Stimulated activated naive CD8-positive, alpha-beta T cell treated with anti-CD3 and anti-CD28 coated beads, Interleukin-15, Interleukin-2, amounts not matched to agents 100 ng/mL and 50 ng/mL, for 24 hours (primary cell): ENCODE measurements around the gene MYO3A.

Experiments
- H3K27ac Mint-ChIP-seq: one replicate; pipeline ENCODE4 v1.8.0; 2021; ENCODE audit warnings: mild to moderate bottlenecking, mixed read lengths
- H3K27me3 Mint-ChIP-seq: one replicate; pipeline ENCODE4 v1.8.0; 2021; ENCODE audit warnings: mixed read lengths
- H3K36me3 Mint-ChIP-seq: one replicate; pipeline ENCODE4 v1.8.0; 2021; ENCODE audit warnings: low read depth, mixed read lengths
- H3K4me1 Mint-ChIP-seq: one replicate; pipeline ENCODE4 v1.8.0; 2021; ENCODE audit warnings: low read depth, mixed read lengths
- H3K4me3 Mint-ChIP-seq: one replicate; pipeline ENCODE4 v1.8.0; 2021; ENCODE audit warnings: mild to moderate bottlenecking, mixed read lengths
- H3K9me3 Mint-ChIP-seq: one replicate; pipeline ENCODE4 v1.8.0; 2021; ENCODE audit warnings: mixed read lengths

Gene MYO3A

DNA sequence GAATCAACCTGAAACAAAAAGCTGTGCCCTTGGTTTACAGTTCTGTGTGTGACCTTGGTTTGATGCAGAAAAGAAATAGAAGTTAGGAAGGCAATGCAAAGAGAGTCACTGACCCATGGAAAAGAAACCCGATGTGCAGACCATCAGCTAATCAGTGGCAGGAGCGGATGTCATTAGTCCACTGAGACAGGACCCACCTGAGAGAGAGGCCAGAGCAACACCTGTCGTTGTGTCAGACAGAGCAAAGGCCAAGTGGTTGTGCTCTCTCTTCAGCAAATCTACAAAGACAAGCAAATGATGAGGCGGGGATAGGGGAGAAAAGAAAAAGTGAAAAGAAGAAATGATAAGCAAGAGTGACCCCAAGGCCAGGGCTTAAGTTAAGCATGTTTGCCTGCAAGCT lies 291.3 kb downstream of the MYO3A start:
- peaks cover 60% of the 10 kb centered on the region for H3K27me3 Mint-ChIP-seq
- no peak overlapping the region for H3K4me3 Mint-ChIP-seq
- no peaks in the 10 kb centered on the region for H3K36me3 Mint-ChIP-seq
- H3K27ac Mint-ChIP-seq = no peak overlapping the region
- no peaks in the 10 kb centered on the region for H3K4me1 Mint-ChIP-seq
- H3K9me3 Mint-ChIP-seq = no peaks in the 10 kb centered on the region

DNA sequence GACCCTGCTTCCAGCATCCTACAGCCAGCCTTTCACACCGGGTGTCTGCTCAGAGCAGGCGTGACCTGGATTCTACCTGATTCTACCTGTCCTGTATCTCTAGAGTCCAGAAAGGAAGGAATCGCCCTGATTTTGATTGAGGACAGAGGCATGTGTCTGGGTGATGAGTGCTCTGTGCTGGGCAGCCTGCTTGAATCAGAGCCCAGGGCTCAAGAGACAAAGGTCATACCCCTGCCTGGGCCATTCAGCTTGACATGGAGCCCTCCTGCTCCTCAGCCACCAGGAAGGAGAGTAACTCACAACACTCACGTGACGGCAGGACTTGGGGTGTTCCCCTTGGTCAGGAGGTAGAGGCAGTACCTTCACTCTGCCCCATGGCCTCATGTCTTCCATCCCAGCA lies 293.8 kb downstream of the MYO3A start:
- Mint-ChIP-seq H3K4me3 (no peak overlapping the region), H3K9me3 (no peaks in the 10 kb centered on the region), H3K36me3 (no peaks in the 10 kb centered on the region), H3K27me3 (peaks cover 48% of the 10 kb centered on the region), H3K27ac (no peak overlapping the region), H3K4me1 (no peaks in the 10 kb centered on the region)

DNA sequence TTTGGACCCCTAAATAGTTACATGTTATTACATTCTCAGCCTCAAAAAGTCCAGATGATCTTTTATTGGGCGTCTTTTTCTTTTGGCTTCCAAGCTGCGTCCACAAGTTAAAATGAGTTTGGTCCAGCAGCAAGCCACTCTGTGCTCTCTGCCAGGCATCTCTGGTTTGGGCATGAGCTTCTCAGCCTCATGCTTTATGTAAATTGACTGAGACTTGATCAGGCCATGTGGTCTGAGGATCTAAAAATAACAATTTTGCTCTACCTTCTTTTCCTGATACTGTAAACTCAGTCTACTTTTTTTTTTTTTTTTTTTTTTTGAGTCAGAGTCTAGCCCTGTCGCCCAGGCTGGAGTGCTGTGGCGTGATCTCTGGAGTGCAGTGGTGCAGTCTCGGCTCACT lies 298.1 kb downstream of the MYO3A start:
- Mint-ChIP-seq H3K27me3 (peaks cover 33% of the 10 kb centered on the region), H3K9me3 (no peaks in the 10 kb centered on the region), H3K36me3 (no peaks in the 10 kb centered on the region)

DNA sequence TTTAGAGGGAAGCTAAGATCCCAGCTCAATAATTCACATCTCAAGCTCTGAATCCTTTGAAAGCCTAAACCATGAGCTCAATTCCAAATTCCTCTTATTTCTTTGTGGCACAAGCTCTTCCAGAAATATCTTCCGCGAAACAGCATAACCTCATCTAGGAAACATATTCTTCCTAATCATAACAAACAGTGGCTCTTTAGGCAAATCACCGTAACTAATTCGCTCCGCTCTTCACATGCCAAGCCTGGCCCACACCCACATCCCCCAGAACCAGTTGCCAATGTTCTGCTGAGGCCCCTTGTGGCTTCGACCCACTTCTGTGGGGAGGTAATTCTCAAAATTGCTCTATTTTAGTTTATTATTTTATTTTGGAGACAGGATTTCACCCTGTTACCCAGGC lies 301.7 kb downstream of the MYO3A start:
- Mint-ChIP-seq H3K36me3 (no peaks in the 10 kb centered on the region), H3K27ac (no peak overlapping the region), H3K4me3 (no peak overlapping the region), H3K27me3 (peaks cover 46% of the 10 kb centered on the region), H3K9me3 (no peaks in the 10 kb centered on the region), H3K4me1 (no peaks in the 10 kb centered on the region)

More for the DNA sequence above, 298.1 kb downstream of the MYO3A start:
- Mint-ChIP-seq H3K27ac (no peak overlapping the region), H3K4me1 (no peaks in the 10 kb centered on the region), H3K4me3 (no peak overlapping the region)

DNA sequence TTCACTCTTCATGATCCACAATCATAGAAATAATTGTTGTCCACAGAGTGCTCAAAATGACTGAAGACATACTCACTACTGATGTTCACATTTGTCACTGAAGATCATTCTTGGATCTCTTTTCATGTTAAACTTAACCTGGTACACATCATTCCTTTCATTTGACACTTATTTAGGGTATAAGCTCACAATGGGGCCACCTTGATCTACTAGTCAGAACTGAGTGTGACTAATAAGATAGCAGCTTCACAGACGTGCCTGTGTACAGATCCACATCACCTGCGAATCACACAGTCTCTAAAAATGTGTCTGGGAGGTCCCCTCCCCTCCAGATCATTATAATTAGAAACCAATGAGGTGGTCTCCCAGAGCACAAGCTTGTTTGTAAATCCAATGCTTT lies 304.3 kb downstream of the MYO3A start:
- no peak overlapping the region for H3K27ac Mint-ChIP-seq
- H3K9me3 Mint-ChIP-seq = no peaks in the 10 kb centered on the region
- H3K4me3 Mint-ChIP-seq = no peak overlapping the region
- H3K4me1 Mint-ChIP-seq = no peaks in the 10 kb centered on the region
- H3K36me3 Mint-ChIP-seq = no peaks in the 10 kb centered on the region
- H3K27me3 Mint-ChIP-seq = peaks cover 41% of the 10 kb centered on the region

DNA sequence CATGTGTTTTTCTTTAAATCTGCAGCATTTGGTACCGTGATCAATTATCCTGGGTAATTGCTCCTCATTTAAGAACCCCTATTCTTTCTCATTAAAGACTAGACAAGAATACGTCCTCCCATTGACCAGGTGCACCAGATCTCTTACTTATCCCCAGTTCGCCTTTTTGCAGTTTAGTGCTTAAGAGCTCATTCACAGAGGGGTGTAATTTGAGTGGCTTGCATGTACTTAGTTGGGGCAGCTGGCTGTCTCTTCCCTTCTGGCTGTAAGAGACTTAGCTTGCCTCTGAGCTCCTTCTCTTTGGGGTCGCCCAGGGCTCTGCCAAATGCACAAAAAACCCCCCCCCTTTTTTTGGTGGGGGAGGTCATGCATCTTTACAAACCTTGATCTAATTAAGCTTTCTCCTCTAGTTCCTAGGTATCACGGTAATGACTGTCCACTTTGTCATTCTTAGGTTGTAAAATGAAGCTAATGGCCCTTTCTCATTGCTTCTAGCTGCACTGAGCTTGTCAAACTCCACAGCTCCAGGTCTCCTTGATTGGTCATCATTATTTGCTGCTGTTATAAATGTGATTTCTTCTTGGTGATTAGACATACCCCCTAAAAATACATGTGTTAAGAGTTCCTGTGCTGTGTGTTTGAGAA lies 308.8 kb downstream of the MYO3A start:
- H3K27ac Mint-ChIP-seq = no peak overlapping the region
- peaks cover 36% of the 10 kb centered on the region for H3K27me3 Mint-ChIP-seq
- H3K4me3 Mint-ChIP-seq = no peak overlapping the region
- H3K4me1 Mint-ChIP-seq = no peaks in the 10 kb centered on the region
- H3K9me3 Mint-ChIP-seq = no peaks in the 10 kb centered on the region
- H3K36me3 Mint-ChIP-seq = no peaks in the 10 kb centered on the region

DNA sequence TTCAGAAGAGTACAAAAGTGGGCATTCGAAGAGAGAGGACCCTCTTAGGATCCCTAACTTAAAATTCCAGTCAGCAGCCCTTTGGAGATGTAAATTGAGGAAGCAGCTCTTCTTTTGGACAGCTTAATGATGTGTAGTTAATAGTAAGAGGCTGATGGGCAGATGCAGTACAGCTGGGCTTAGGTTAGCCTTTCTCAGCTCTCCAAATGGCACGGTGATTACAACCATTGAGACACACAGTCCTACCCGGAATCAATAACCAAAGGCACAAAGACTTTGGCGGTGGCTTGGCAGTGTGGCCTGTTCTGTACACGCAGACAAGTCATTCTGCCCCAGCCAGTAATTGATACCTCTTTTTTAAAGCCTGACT lies 309.3 kb downstream of the MYO3A start:
- Mint-ChIP-seq H3K36me3 (no peaks in the 10 kb centered on the region), H3K4me1 (no peaks in the 10 kb centered on the region), H3K27ac (no peak overlapping the region), H3K9me3 (no peaks in the 10 kb centered on the region), H3K27me3 (peaks cover 31% of the 10 kb centered on the region), H3K4me3 (no peak overlapping the region)

DNA sequence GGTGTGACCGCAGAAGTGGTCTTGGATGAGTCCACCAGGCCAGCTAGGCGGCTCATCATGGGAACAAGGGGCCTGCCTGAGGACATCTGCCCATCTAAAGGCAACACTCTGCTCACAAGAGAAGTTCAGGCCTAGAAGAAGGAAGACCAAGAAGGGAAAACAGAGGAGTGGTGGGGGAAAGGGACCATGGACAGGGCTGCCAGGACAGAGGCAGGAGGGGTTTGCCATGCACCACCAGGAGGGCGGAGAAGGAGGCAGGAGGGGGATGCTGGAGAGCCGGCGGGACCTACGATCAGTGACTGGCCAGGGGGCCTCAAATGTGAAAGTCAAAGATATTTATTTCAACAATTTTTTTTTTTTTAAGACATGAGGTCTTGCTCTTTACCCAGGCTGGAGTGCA lies 315.7 kb downstream of the MYO3A start:
- no peak overlapping the region for H3K4me3 Mint-ChIP-seq
- H3K9me3 Mint-ChIP-seq = no peaks in the 10 kb centered on the region
- no peak overlapping the region for H3K27ac Mint-ChIP-seq
- no peaks in the 10 kb centered on the region for H3K36me3 Mint-ChIP-seq
- H3K4me1 Mint-ChIP-seq = no peaks in the 10 kb centered on the region
- H3K27me3 Mint-ChIP-seq = peaks cover 10% of the 10 kb centered on the region

DNA sequence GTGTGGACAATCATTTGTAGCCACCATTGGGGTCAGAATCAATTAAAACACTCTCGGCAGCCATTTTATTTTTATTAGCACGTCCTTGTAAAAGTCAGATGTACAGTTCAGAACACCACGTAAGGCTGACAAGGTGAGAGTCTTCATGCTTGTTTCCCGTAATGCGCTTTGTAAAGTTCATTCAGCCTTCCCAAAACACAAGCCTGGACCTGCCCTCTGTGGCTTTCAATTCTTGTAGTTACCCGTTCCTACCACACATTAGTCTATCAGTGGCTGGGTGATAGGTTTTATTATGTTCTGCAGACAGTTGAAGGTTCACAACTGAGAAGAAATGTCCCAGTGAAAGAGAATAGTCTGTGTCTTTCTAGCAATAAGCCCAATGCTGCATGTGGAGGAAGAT lies 317.9 kb downstream of the MYO3A start:
- Mint-ChIP-seq H3K9me3 (no peaks in the 10 kb centered on the region), H3K4me3 (no peak overlapping the region), H3K27ac (no peak overlapping the region), H3K36me3 (no peaks in the 10 kb centered on the region), H3K4me1 (no peaks in the 10 kb centered on the region), H3K27me3 (peaks cover 9% of the 10 kb centered on the region)

DNA sequence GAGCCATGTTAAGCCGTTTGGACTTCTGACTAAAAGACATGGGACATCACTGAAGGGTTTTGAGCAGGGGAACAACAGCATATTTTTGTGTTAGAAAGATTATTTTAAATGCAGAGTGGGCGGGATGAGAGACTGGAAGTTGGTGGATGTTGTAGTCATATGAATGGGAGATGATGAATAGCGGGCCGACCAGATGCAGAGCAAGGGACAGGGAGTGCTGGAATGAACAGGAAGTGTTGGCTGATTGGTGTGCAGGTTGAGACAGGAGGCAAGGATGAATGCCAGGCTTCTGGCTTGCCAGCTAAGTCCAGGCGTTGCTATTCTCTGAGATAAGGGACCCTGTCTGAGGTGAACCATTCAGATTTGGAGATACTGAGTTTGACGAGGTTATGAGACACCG lies 320.6 kb downstream of the MYO3A start:
- Mint-ChIP-seq H3K4me1 (no peaks in the 10 kb centered on the region), H3K4me3 (no peak overlapping the region), H3K27ac (no peak overlapping the region), H3K36me3 (no peaks in the 10 kb centered on the region), H3K9me3 (no peaks in the 10 kb centered on the region), H3K27me3 (peaks cover 16% of the 10 kb centered on the region)

DNA sequence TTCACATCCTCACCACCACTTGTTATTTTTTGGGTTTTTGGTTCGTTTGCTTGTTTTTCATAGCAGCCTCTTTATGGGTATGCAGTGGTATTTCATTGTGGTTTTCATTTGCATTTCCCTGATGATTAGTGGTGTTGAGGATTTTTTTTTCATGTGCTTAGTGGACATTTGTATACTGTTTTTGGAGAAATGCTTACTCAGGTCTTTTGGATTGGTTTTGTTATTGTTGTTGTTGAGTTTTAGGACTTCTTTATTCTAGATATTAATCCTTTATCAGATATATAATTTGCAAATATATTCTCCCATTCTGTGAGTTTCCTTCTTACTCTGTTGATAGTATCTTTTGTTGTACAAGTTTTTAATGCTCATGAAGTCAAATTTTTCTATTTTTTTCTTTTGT lies 325.3 kb downstream of the MYO3A start:
- no peaks in the 10 kb centered on the region for H3K9me3 Mint-ChIP-seq
- no peak overlapping the region for H3K27ac Mint-ChIP-seq
- peaks cover 17% of the 10 kb centered on the region for H3K27me3 Mint-ChIP-seq
- no peaks in the 10 kb centered on the region for H3K4me1 Mint-ChIP-seq
- no peaks in the 10 kb centered on the region for H3K36me3 Mint-ChIP-seq
- H3K4me3 Mint-ChIP-seq = no peak overlapping the region
